DOHH2 (cell line): ENCODE results near the gene ACTR5.

ENCODE experiments used
- H3F3A ChIP-seq: fragments of 200-600 bp; sonication (generic), shearing (Covaris generic); 2 replicates; pipeline ENCODE4 v1.6.0; 2016; ENCODE audit warnings: antibody characterized with exemption, mild to moderate bottlenecking; ENCODE audit not compliant: control insufficient read depth, insufficient read depth
- H3K27ac ChIP-seq: fragments of 200-600 bp; sonication (generic); 2 replicates; pipeline ENCODE4 v1.5.1; 2014; ENCODE audit warnings: low read depth, mild to moderate bottlenecking, low read length, moderate library complexity
- H3K27me3 ChIP-seq: fragments of 200-600 bp; sonication (generic); 2 replicates; pipeline ENCODE4 v1.6.1; 2014; ENCODE audit warnings: mild to moderate bottlenecking, low read length, mixed read lengths; ENCODE audit not compliant: control insufficient read depth
- H3K36me3 ChIP-seq: fragments of 200-600 bp; sonication (generic); 2 replicates; pipeline ENCODE4 v1.6.1; 2014; ENCODE audit warnings: mild to moderate bottlenecking, low read length, moderate library complexity, mixed read lengths; ENCODE audit not compliant: control insufficient read depth
- H3K4me1 ChIP-seq: fragments of 200-600 bp; sonication (generic); 2 replicates; pipeline ENCODE4 v1.6.1; 2014; ENCODE audit warnings: mild to moderate bottlenecking, low read length, mixed read lengths; ENCODE audit not compliant: control insufficient read depth
- H3K4me2 ChIP-seq: fragments of 200-600 bp; sonication (generic); 2 replicates; pipeline ENCODE4 v1.6.0; 2014; ENCODE audit warnings: mild to moderate bottlenecking, low read length, moderate library complexity
- H3K4me3 ChIP-seq: fragments of 200-600 bp; sonication (generic); 2 replicates; pipeline ENCODE4 v1.5.1; 2014; ENCODE audit warnings: mild to moderate bottlenecking, low read length, mixed read lengths
- H3K79me2 ChIP-seq: fragments of 200-600 bp; sonication (generic); 2 replicates; pipeline ENCODE4 v1.6.1; 2014; ENCODE audit warnings: mild to moderate bottlenecking, low read length, mixed read lengths; ENCODE audit not compliant: control insufficient read depth
- H3K9me2 ChIP-seq: fragments of 200-600 bp; sonication (generic); replicated peaks from 2 replicates; pipeline ENCODE4 v1.6.1; 2014; ENCODE audit warnings: mild to moderate bottlenecking, low read length, mixed read lengths; ENCODE audit not compliant: control insufficient read depth
- H3K9me3 ChIP-seq: fragments of 200-600 bp; sonication (generic); 2 replicates; pipeline ENCODE4 v1.6.1; 2014; ENCODE audit warnings: antibody characterized with exemption, low read length, mixed read lengths; ENCODE audit not compliant: control insufficient read depth, insufficient read depth
- H4K20me1 ChIP-seq: fragments of 200-600 bp; sonication (generic); 2 replicates; pipeline ENCODE4 v1.6.0; 2014; ENCODE audit warnings: low read depth, mild to moderate bottlenecking, antibody characterized with exemption, low read length, moderate library complexity; ENCODE audit not compliant: control insufficient read depth, insufficient read depth
- EZH2phosphoT487 ChIP-seq: fragments of 200-600 bp; sonication (generic); IDR thresholded peaks from 2 replicates; pipeline ENCODE4 v1.6.1; 2017; ENCODE audit warnings: borderline replicate concordance, mild to moderate bottlenecking, antibody characterized with exemption, low read length, moderate library complexity, mixed read lengths
- TF ChIP-seq, protein P1 (sequence below): fragments of 200-600 bp; sonication (generic); IDR thresholded peaks from one replicate; pipeline ENCODE4 v1.5.1; 2014; ENCODE audit warnings: antibody characterized with exemption, mild to moderate bottlenecking, low read depth, low read length; ENCODE audit not compliant: poor library complexity, severe bottlenecking

Gene ACTR5

DNA sequence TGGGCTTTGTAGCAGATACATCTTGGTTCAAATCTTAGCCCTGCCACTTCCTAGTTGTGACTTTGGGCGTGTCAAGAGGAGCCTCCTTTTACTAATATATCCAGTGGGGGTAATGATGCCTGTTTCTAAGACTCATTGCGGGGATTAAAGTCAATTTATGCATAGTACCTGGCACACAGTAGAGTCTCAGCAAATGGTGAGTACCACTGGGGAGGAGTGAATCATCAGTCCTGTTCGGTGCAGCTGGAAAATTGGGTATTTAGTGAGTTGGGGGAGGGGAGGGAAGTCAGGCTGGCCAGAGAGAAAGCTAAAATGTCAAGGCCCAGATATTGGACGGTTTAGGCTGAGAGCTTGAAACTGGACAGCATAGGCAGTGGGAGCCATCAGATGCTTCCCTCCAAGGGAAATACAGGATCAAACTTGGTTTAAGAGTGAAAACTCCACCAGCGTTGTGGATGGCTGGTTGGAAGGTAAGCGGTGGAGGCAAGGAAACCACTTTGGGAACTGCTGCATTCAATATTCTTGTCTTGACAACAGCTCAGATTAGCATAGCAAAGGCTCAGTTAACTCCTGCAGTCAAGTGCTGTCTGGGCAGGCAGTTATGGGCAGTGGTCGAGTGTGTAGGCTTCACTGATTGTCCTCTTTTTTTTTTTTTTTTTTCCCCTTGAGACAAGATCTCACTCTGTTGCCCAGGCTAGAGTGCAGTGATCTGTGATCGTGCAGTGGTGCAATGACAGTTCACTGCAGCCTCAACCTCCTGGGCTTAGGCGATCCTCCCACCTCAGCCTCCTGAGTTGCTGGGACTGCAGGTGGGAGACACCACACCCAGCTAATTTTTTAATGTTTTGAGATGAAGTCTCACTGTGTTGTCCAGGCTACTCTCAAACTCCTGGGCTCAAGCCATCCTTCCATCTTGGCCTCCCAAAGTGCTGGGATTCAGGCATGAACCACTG is 70.1 kb downstream of the ACTR5 start:
- Histone ChIP-seq H3K4me3 (no peak overlapping the region), H3K4me1 (peaks cover 25% of the 10 kb centered on the region), H3K9me2 (no peaks in the 10 kb centered on the region), H3K9me3 (no peaks in the 10 kb centered on the region), H3K4me2 (no peak overlapping the region), H3K36me3 (peaks cover 65% of the 10 kb centered on the region), H3K27me3 (no peaks in the 10 kb centered on the region), H3K27ac (no peak overlapping the region), H3K79me2 (peaks cover 95% of the 10 kb centered on the region), H3F3A (no peaks in the 10 kb centered on the region), H4K20me1 (peaks cover 15% of the 10 kb centered on the region; the same call in 1 of the 2 replicates)
- TF ChIP-seq, protein P1, sequence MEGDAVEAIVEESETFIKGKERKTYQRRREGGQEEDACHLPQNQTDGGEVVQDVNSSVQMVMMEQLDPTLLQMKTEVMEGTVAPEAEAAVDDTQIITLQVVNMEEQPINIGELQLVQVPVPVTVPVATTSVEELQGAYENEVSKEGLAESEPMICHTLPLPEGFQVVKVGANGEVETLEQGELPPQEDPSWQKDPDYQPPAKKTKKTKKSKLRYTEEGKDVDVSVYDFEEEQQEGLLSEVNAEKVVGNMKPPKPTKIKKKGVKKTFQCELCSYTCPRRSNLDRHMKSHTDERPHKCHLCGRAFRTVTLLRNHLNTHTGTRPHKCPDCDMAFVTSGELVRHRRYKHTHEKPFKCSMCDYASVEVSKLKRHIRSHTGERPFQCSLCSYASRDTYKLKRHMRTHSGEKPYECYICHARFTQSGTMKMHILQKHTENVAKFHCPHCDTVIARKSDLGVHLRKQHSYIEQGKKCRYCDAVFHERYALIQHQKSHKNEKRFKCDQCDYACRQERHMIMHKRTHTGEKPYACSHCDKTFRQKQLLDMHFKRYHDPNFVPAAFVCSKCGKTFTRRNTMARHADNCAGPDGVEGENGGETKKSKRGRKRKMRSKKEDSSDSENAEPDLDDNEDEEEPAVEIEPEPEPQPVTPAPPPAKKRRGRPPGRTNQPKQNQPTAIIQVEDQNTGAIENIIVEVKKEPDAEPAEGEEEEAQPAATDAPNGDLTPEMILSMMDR = no peak
- no peak for TF ChIP-seq EZH2phosphoT487
